Tibial nerve (tissue), 4 donors: ENCODE measurements around the gene TRMT10B. TPM values are rescaled to one million over a fixed set of nuclear protein-coding genes. Genes with fewer than 3 reads are reported as not detected.
A peak's percentile ranks its signal among the peaks of the same experiment; 100 is the strongest.
"Not testable (repeated sequence)": the region's sequence is repeated elsewhere in the genome, so short reads cannot be mapped to it uniquely, and the experiment has no call there.

ENCODE experiments used
- DNase-seq, 2 donors: peaks; one replicate each; pipeline ENCODE4 v3.0.0-alpha.2; 2019; ENCODE audit warnings: low spot score in 2 of 2
- H3K27ac ChIP-seq, 4 donors: fragments of 200-600 bp; sonication (generic) in 3 of 4; one replicate each; pipeline ENCODE4 v1.5.1; 2017 to 2019; ENCODE audit warnings: mild to moderate bottlenecking in 1 of 4
- H3K27me3 ChIP-seq, 2 donors: fragments of 200-600 bp; sonication (generic) in 1 of 2; one replicate each; pipeline versions ENCODE4 v1.5.1 to v1.6.0; 2017 to 2019
- H3K36me3 ChIP-seq, 3 donors: fragments of 200-600 bp; sonication (generic); one replicate each; pipeline ENCODE4 v1.5.1; 2018 to 2019
- H3K4me1 ChIP-seq, 4 donors: fragments of 200-600 bp; sonication (generic) in 3 of 4; one replicate each; pipeline ENCODE4 v1.5.1; 2017 to 2019
- H3K4me3 ChIP-seq, 4 donors: fragments of 200-600 bp; sonication (generic) in 3 of 4; one replicate each; pipeline ENCODE4 v1.5.1; 2017 to 2019; ENCODE audit warnings: mild to moderate bottlenecking in 1 of 4, moderate library complexity in 1 of 4
- H3K9me3 ChIP-seq, 4 donors: fragments of 200-600 bp; sonication (generic) in 3 of 4; one replicate each; pipeline ENCODE4 v1.5.1; 2017 to 2019
- CTCF ChIP-seq, 5 experiments: fragments of 200-600 bp in 3 of 5; fragments of 450-650 bp in 2 of 5; sonication (generic) in 3 of 5; IDR thresholded peaks; one replicate each; pipeline ENCODE4 v1.5.1; 2016 to 2019; ENCODE audit warnings: antibody characterized with exemption in 5 of 5, mild to moderate bottlenecking in 3 of 5, moderate library complexity in 2 of 5
- EP300 ChIP-seq, 2 donors: sonication (generic); formaldehyde crosslinking; IDR thresholded peaks; one replicate each; pipeline ENCODE4 v1.6.1; 2017; ENCODE audit warnings: antibody characterized with exemption in 2 of 2, mild to moderate bottlenecking in 1 of 2
- POLR2A ChIP-seq, 2 donors: fragments of 450-650 bp; IDR thresholded peaks; one replicate each; pipeline ENCODE4 v1.6.1; 2017; ENCODE audit warnings: antibody characterized with exemption in 2 of 2, mild to moderate bottlenecking in 2 of 2, moderate library complexity in 2 of 2
- WGBS, 2 donors: methylation state at CpG; one replicate each; pipeline ENCODE4 v1.1.5; 2018; 5-methylcytosine and 5-hydroxymethylcytosine counted together
- total RNA-seq, 4 donors: library from RNA; depleted of rRNA; stranded (reverse); fragments of >200 nt; gene quantifications; one replicate each; pipeline ENCODE4 v1.1.0, GENCODE V29; 2016

The TRMT10B gene
- total RNA-seq, 4 donors from 2014 or later = 10.2 to 27.5 (median 12.3) TPM

GRCh38 chr9:37751186-37751585 lies 2.4 kb upstream of the TRMT10B start:
- TF ChIP-seq POLR2A (IDR thresholded peaks at IDR 0.05) (no peak), CTCF (IDR thresholded peaks at IDR 0.05) (no peak), EP300 (IDR thresholded peaks at IDR 0.05) (no peak)
- no peak for DNase-seq
- H3K4me1 ChIP-seq = peaks cover 0 to 17% (median 3%) of the 10 kb centered on the region in 4 donors
- H3K36me3 ChIP-seq = no peaks in the 10 kb centered on the region
- 81 to 82% methylated on average over 6 of the region's 6 CpGs for WGBS, 2 donors
- H3K4me3 ChIP-seq = no peak overlapping the region
- no peaks in the 10 kb centered on the region for H3K9me3 ChIP-seq
- H3K27me3 ChIP-seq = no peaks in the 10 kb centered on the region
- no peak overlapping the region for H3K27ac ChIP-seq

GRCh38 chr9:37751704-37752103 lies 1.9 kb upstream of the TRMT10B start:
- not testable (repeated sequence) for H3K9me3 ChIP-seq, H3K4me3 ChIP-seq, H3K27me3 ChIP-seq, H3K36me3 ChIP-seq, H3K27ac ChIP-seq, DNase-seq
- WGBS, 2 donors = 93 to 96% methylated on average over 13 to 30 of the region's 30 CpGs
- H3K4me1 ChIP-seq = peaks cover 0 to 17% (median 3%) of the 10 kb centered on the region in 4 donors

- 86 to 90% methylated on average over 12 to 13 of the region's 13 CpGs for WGBS, 2 donors
- not testable (repeated sequence) for H3K4me3 ChIP-seq, H3K27ac ChIP-seq, DNase-seq, H3K36me3 ChIP-seq, H3K27me3 ChIP-seq, H3K9me3 ChIP-seq
- H3K4me1 ChIP-seq = peaks cover 0 to 17% (median 3%) of the 10 kb centered on the region in 4 donors
Observed at GRCh38 chr9:37752112-37752511, 1.5 kb upstream of the TRMT10B start.

- H3K27ac ChIP-seq = peak overlapping the region in 3 of 4 donors; percentile 78 to 93 (median 80)
- WGBS, 2 donors = 87 to 90% methylated on average over 29 of the region's 29 CpGs
- H3K4me3 ChIP-seq = peak overlapping the region; percentile 72 to 76 (median 73)
- no peaks in the 10 kb centered on the region for H3K9me3 ChIP-seq
- TF ChIP-seq CTCF (IDR thresholded peaks at IDR 0.05) (no peak), EP300 (IDR thresholded peaks at IDR 0.05) (no peak), POLR2A (IDR thresholded peaks at IDR 0.05) (no peak)
- H3K27me3 ChIP-seq = no peaks in the 10 kb centered on the region
- no peak for DNase-seq
- peaks cover 0 to 4% (median 0%) of the 10 kb centered on the region in 3 donors for H3K36me3 ChIP-seq
- peaks cover 0 to 17% (median 3%) of the 10 kb centered on the region in 4 donors for H3K4me1 ChIP-seq
Observed at GRCh38 chr9:37752642-37753488, 740 bp upstream of the TRMT10B start.

- 76 to 77% methylated on average over 3 of the region's 3 CpGs for WGBS, 2 donors
- TF ChIP-seq CTCF (IDR thresholded peaks at IDR 0.05) = no peak
- TF ChIP-seq EP300 (IDR thresholded peaks at IDR 0.05) = no peak
- no peak for TF ChIP-seq POLR2A (IDR thresholded peaks at IDR 0.05)
- Histone ChIP-seq H3K4me1 (peaks cover 0 to 10% (median 3%) of the 10 kb centered on the region in 4 donors), H3K4me3 (no peak overlapping the region), H3K27ac (no peak overlapping the region), H3K36me3 (peaks cover 0 to 7% (median 0%) of the 10 kb centered on the region in 3 donors), H3K9me3 (no peaks in the 10 kb centered on the region), H3K27me3 (no peaks in the 10 kb centered on the region)
- DNase-seq = no peak
Observed at GRCh38 chr9:37758747-37759146, 5.1 kb downstream of the TRMT10B start.

- 87% methylated on average over 7 of the region's 7 CpGs for WGBS, 2 donors
- DNase-seq = no peak
- Histone ChIP-seq H3K4me3 (no peak overlapping the region), H3K27ac (no peak overlapping the region), H3K27me3 (no peaks in the 10 kb centered on the region), H3K9me3 (no peaks in the 10 kb centered on the region), H3K36me3 (peaks cover 0 to 18% (median 0%) of the 10 kb centered on the region in 3 donors), H3K4me1 (no peaks in the 10 kb centered on the region)
- no peak for TF ChIP-seq EP300 (IDR thresholded peaks at IDR 0.05)
- TF ChIP-seq POLR2A (IDR thresholded peaks at IDR 0.05) = no peak
- TF ChIP-seq CTCF (IDR thresholded peaks at IDR 0.05) = no peak
Observed at GRCh38 chr9:37760416-37761161, 7.0 kb downstream of the TRMT10B start.
